HepG2 (cell line): ENCODE data around the gene TSPAN7.

Experiments
- EZH2 ChIP-seq: conservative IDR thresholded peaks from 2 replicates; pipeline ENCODE4 v1.6.1; 2012; ENCODE audit warnings: mild to moderate bottlenecking, low read depth, low read length, moderate library complexity
- HNRNPLL ChIP-seq: fragments of 200-400 bp; formaldehyde crosslinking; IDR thresholded peaks from 2 replicates; pipeline ENCODE4 v1.6.1; 2017; ENCODE audit warnings: mild to moderate bottlenecking, low read depth, low read length; ENCODE audit not compliant: poor library complexity, severe bottlenecking
- RAD21 ChIP-seq: fragments of 450-650 bp; formaldehyde crosslinking; IDR thresholded peaks from 2 replicates; pipeline ENCODE4 v1.5.0; 2020; ENCODE audit warnings: mild to moderate bottlenecking
- RNF219 ChIP-seq: sonication (generic); formaldehyde crosslinking; IDR thresholded peaks from 2 replicates; pipeline ENCODE4 v1.5.0; 2020; ENCODE audit warnings: mild to moderate bottlenecking, missing genetic modification reagents
- SALL2 ChIP-seq: sonication (generic); formaldehyde crosslinking; IDR thresholded peaks from 2 replicates; pipeline ENCODE4 v1.8.1; 2023; ENCODE audit warnings: mild to moderate bottlenecking, missing genetic modification reagents, inconsistent platforms
- SCMH1 ChIP-seq: sonication (generic); formaldehyde crosslinking; IDR thresholded peaks from 2 replicates; pipeline ENCODE4 v1.9.0; 2021; ENCODE audit warnings: missing genetic modification reagents, mild to moderate bottlenecking, borderline replicate concordance
- TEAD2 ChIP-seq: sonication (generic); formaldehyde crosslinking; IDR thresholded peaks from 2 replicates; pipeline ENCODE4 v1.9.0; 2021; ENCODE audit warnings: missing genetic modification reagents
- ZNF205 ChIP-seq: IDR thresholded peaks from 2 replicates; pipeline ENCODE4 v1.6.1; 2018; ENCODE audit warnings: missing biosample characterization, missing genetic modification reagents
- TF ChIP-seq, protein P1 (sequence below): sonication (generic); formaldehyde crosslinking; IDR thresholded peaks from 2 replicates; pipeline ENCODE4 v1.5.0; 2020; ENCODE audit warnings: mild to moderate bottlenecking, missing genetic modification reagents, moderate library complexity
- TF ChIP-seq, protein P2 (sequence below): sonication (generic); formaldehyde crosslinking; conservative IDR thresholded peaks from 2 replicates; pipeline ENCODE4 v1.5.0; 2020; ENCODE audit warnings: missing genetic modification reagents

DNA sequence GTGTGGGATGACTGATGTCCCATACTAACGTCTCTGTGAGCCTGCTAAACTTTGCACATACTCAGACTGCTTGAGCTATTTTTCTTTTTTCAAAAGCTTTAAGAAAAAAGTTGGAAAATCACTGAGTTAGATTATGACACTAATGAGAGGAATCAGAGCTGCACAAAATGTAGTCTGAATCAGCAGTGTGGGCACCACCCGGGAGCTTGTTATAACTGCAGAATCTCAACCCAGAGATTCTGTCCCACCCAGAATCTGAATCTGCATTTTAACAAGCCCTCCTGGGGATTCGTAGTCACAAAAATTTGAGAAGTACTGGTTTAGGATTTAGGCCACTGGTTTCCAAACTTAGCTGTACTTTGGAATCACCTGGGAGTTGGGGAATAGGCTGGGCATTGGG is 137.8 kb downstream of the TSPAN7 start:
- no peak for TF ChIP-seq SALL2 (CRISPR knock-in tag)
- TF ChIP-seq HNRNPLL, result no peak
- no peak for TF ChIP-seq ZNF205 (CRISPR knock-in tag)
- no peak for TF ChIP-seq EZH2
- TF ChIP-seq, protein P1, sequence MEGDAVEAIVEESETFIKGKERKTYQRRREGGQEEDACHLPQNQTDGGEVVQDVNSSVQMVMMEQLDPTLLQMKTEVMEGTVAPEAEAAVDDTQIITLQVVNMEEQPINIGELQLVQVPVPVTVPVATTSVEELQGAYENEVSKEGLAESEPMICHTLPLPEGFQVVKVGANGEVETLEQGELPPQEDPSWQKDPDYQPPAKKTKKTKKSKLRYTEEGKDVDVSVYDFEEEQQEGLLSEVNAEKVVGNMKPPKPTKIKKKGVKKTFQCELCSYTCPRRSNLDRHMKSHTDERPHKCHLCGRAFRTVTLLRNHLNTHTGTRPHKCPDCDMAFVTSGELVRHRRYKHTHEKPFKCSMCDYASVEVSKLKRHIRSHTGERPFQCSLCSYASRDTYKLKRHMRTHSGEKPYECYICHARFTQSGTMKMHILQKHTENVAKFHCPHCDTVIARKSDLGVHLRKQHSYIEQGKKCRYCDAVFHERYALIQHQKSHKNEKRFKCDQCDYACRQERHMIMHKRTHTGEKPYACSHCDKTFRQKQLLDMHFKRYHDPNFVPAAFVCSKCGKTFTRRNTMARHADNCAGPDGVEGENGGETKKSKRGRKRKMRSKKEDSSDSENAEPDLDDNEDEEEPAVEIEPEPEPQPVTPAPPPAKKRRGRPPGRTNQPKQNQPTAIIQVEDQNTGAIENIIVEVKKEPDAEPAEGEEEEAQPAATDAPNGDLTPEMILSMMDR (CRISPR knock-in tag), result no peak
- TF ChIP-seq, protein P2, sequence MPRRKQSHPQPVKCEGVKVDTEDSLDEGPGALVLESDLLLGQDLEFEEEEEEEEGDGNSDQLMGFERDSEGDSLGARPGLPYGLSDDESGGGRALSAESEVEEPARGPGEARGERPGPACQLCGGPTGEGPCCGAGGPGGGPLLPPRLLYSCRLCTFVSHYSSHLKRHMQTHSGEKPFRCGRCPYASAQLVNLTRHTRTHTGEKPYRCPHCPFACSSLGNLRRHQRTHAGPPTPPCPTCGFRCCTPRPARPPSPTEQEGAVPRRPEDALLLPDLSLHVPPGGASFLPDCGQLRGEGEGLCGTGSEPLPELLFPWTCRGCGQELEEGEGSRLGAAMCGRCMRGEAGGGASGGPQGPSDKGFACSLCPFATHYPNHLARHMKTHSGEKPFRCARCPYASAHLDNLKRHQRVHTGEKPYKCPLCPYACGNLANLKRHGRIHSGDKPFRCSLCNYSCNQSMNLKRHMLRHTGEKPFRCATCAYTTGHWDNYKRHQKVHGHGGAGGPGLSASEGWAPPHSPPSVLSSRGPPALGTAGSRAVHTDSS (CRISPR knock-in tag), result no peak
- TF ChIP-seq TEAD2 (CRISPR knock-in tag), result no peak
- TF ChIP-seq RAD21 (CRISPR knock-in tag), result no peak
- TF ChIP-seq RNF219, result no peak
- no peak for TF ChIP-seq SCMH1
